HEK293 (cell line): Measurements from ENCODE around the gene CWF19L1.

ENCODE experiments used
- CTCF ChIA-PET: fragments of 350-600 bp; formaldehyde crosslinking; extraction: SDS; loops from one replicate; lab custom pipeline; 2021; ENCODE audit warnings: antibody characterized with exemption; lab: Yijun Ruan, JAX
- POLR2A ChIA-PET: fragments of 300-600 bp; formaldehyde crosslinking; extraction: SDS; loops from one replicate; lab custom pipeline; 2020; ENCODE audit warnings: antibody characterized with exemption, inconsistent platforms; lab: Yijun Ruan, JAX
- H3K27ac ChIP-seq: fragments of 200-500 bp; sonication (Bioruptor generic); 2 replicates; pipeline ENCODE4 v1.5.1; 2014; ENCODE audit warnings: low read depth, low read length, control low read depth, inconsistent platforms; ENCODE audit errors: extremely low read depth
- H3K36me3 ChIP-seq, 2 experiments: fragments of 200-500 bp in 1 of 2; sonication (Bioruptor generic) in 1 of 2; 1 replicate in 1 of 2; 2 replicates in 1 of 2; pipeline ENCODE4 v1.5.1; 2014 to 2017; ENCODE audit warnings: inconsistent platforms in 2 of 2, low read length in 2 of 2; ENCODE audit not compliant: control insufficient read depth in 2 of 2, insufficient read depth in 1 of 2
- H3K4me1 ChIP-seq: fragments of 200-500 bp; sonication (Bioruptor generic); 2 replicates; pipeline ENCODE4 v1.5.1; 2014; ENCODE audit warnings: mild to moderate bottlenecking, low read length, inconsistent platforms; ENCODE audit not compliant: control insufficient read depth, insufficient read depth
- H3K4me3 ChIP-seq: 2 replicates; pipeline ENCODE4 v1.5.1; 2011; ENCODE audit warnings: low read depth, mild to moderate bottlenecking, control low read depth, low read length, moderate library complexity
- H3K9me3 ChIP-seq: fragments of 200-500 bp; sonication (Bioruptor generic); 2 replicates; pipeline ENCODE4 v1.5.1; 2014; ENCODE audit warnings: low read depth, low read length, inconsistent platforms; ENCODE audit not compliant: control insufficient read depth, insufficient read depth
- BCL11B ChIP-seq: fragments of 450-650 bp; formaldehyde crosslinking; IDR thresholded peaks from 2 replicates; pipeline ENCODE4 v1.5.1; 2016; ENCODE audit warnings: low read depth, missing biosample characterization, missing genetic modification characterization
- PRDM1 ChIP-seq: fragments of 450-650 bp; formaldehyde crosslinking; IDR thresholded peaks from 2 replicates; pipeline ENCODE4; 2016; ENCODE audit warnings: missing biosample characterization, missing genetic modification characterization
- SCRT2 ChIP-seq: fragments of 450-650 bp; formaldehyde crosslinking; IDR thresholded peaks from 2 replicates; pipeline ENCODE4 v1.5.1; 2016; ENCODE audit warnings: missing biosample characterization, missing genetic modification characterization
- WT1 ChIP-seq: fragments of 450-650 bp; formaldehyde crosslinking; IDR thresholded peaks from 2 replicates; pipeline ENCODE4 v1.5.1; 2016; ENCODE audit warnings: missing biosample characterization, missing genetic modification characterization
- ZBTB44 ChIP-seq: fragments of 450-650 bp; IDR thresholded peaks from 2 replicates; pipeline ENCODE4 v1.5.1; 2018; ENCODE audit warnings: missing biosample characterization, mild to moderate bottlenecking, missing genetic modification characterization
- ZBTB48 ChIP-seq: fragments of 450-650 bp; formaldehyde crosslinking; IDR thresholded peaks from 2 replicates; pipeline ENCODE4 v1.5.1; 2016; ENCODE audit warnings: missing biosample characterization, missing genetic modification characterization
- ZNF121 ChIP-seq: fragments of 450-650 bp; formaldehyde crosslinking; IDR thresholded peaks from 2 replicates; pipeline ENCODE4 v1.5.1; 2016; ENCODE audit warnings: missing biosample characterization, missing genetic modification characterization
- ZNF169 ChIP-seq: fragments of 450-650 bp; formaldehyde crosslinking; IDR thresholded peaks from 2 replicates; pipeline ENCODE4 v1.5.1; 2016; ENCODE audit warnings: missing biosample characterization, missing genetic modification characterization
- ZNF2 ChIP-seq: fragments of 450-650 bp; formaldehyde crosslinking; IDR thresholded peaks from 2 replicates; pipeline ENCODE4 v1.5.1; 2016; ENCODE audit warnings: missing biosample characterization, missing genetic modification characterization
- ZNF211 ChIP-seq: fragments of 450-650 bp; formaldehyde crosslinking; IDR thresholded peaks from 2 replicates; pipeline ENCODE4 v1.5.1; 2016; ENCODE audit warnings: low read depth, missing biosample characterization, missing genetic modification characterization
- ZNF214 ChIP-seq: fragments of 450-650 bp; formaldehyde crosslinking; IDR thresholded peaks from 2 replicates; pipeline ENCODE4 v1.5.1; 2017; ENCODE audit warnings: missing biosample characterization, mild to moderate bottlenecking, missing genetic modification characterization, borderline replicate concordance
- ZNF302 ChIP-seq: fragments of 450-650 bp; formaldehyde crosslinking; IDR thresholded peaks from 2 replicates; pipeline ENCODE4 v1.5.1; 2016; ENCODE audit warnings: missing biosample characterization, missing genetic modification characterization, low read depth
- ZNF366 ChIP-seq: fragments of 450-650 bp; formaldehyde crosslinking; conservative IDR thresholded peaks from 2 replicates; pipeline ENCODE4 v1.5.1; 2016; ENCODE audit warnings: missing biosample characterization, missing genetic modification characterization
- ZNF501 ChIP-seq: fragments of 450-650 bp; formaldehyde crosslinking; IDR thresholded peaks from 2 replicates; pipeline ENCODE4 v1.5.1; 2016; ENCODE audit warnings: missing biosample characterization, missing genetic modification characterization
- ZNF514 ChIP-seq: fragments of 450-650 bp; formaldehyde crosslinking; IDR thresholded peaks from 2 replicates; pipeline ENCODE4 v1.5.1; 2016; ENCODE audit warnings: missing biosample characterization, missing genetic modification characterization
- ZNF585B ChIP-seq: fragments of 450-650 bp; formaldehyde crosslinking; IDR thresholded peaks from 2 replicates; pipeline ENCODE4 v1.5.1; 2016; ENCODE audit warnings: missing biosample characterization, missing genetic modification characterization
- ZNF645 ChIP-seq: fragments of 450-650 bp; formaldehyde crosslinking; IDR thresholded peaks from 2 replicates; pipeline ENCODE4; 2016; ENCODE audit warnings: missing biosample characterization, missing genetic modification characterization
- ZNF701 ChIP-seq: fragments of 450-650 bp; formaldehyde crosslinking; IDR thresholded peaks from 2 replicates; pipeline ENCODE4 v1.5.1; 2016; ENCODE audit warnings: missing biosample characterization, missing genetic modification characterization
- ZNF843 ChIP-seq: fragments of 450-650 bp; formaldehyde crosslinking; IDR thresholded peaks from 2 replicates; pipeline ENCODE4 v1.5.1; 2016; ENCODE audit warnings: missing biosample characterization, missing genetic modification characterization
- TF ChIP-seq, protein P1 (sequence below): fragments of 450-650 bp; formaldehyde crosslinking; IDR thresholded peaks from 2 replicates; pipeline ENCODE4 v1.5.1; 2017; ENCODE audit warnings: missing biosample characterization, missing genetic modification characterization
- TF ChIP-seq, protein P2 (sequence below): fragments of 450-650 bp; formaldehyde crosslinking; IDR thresholded peaks from 2 replicates; pipeline ENCODE4 v1.5.1; 2016; ENCODE audit warnings: missing biosample characterization, missing genetic modification characterization, low read depth

The CWF19L1 gene

DNA sequence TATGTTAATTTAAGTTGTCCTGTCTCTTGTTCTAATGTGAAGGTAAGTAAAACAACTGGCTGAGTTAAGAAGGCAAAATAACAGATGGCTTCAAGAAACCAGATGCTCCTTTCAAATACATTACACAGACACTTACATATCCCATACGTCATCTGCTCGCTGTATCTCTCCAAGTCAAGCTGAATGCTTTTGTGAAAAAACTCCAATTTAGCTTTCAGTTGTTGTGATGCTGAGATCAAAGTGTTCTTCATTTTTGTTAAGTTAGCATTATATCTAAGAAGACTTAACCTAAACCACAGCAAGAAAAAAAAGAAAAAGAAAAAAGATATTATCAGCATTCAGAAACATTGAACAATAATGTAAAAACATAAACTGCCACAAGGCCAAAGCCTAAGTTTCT, 63.1 kb downstream of the CWF19L1 start:
- ChIA-PET POLR2A (interaction anchor here (0.6 kb wide), 1 partner anchor 12 kb away, joined by 4 read pairs; no protein-coding TSS in a partner anchor), CTCF (interaction anchor here (0.6 to 0.7 kb wide), 2 partner anchors 50 to 159 kb away, joined by 3 read pairs; no protein-coding TSS in a partner anchor)
- Histone ChIP-seq H3K4me1 (no peaks in the 10 kb centered on the region), H3K27ac (no peak overlapping the region), H3K4me3 (no peak overlapping the region), H3K9me3 (no peaks in the 10 kb centered on the region), H3K36me3 (peaks cover 83 to 93% of the 10 kb centered on the region in 2 experiments)
- TF ChIP-seq ZNF645 (tag by site-specific recombination): no peak
- TF ChIP-seq ZBTB48 (tag by site-specific recombination): no peak
- TF ChIP-seq ZBTB44 (tag by site-specific recombination): no peak
- TF ChIP-seq ZNF514 (tag by site-specific recombination): no peak
- TF ChIP-seq ZNF2 (tag by site-specific recombination): no peak
- no peak for TF ChIP-seq ZNF211 (tag by site-specific recombination)
- no peak for TF ChIP-seq ZNF366 (tag by site-specific recombination)
- TF ChIP-seq, protein P1, sequence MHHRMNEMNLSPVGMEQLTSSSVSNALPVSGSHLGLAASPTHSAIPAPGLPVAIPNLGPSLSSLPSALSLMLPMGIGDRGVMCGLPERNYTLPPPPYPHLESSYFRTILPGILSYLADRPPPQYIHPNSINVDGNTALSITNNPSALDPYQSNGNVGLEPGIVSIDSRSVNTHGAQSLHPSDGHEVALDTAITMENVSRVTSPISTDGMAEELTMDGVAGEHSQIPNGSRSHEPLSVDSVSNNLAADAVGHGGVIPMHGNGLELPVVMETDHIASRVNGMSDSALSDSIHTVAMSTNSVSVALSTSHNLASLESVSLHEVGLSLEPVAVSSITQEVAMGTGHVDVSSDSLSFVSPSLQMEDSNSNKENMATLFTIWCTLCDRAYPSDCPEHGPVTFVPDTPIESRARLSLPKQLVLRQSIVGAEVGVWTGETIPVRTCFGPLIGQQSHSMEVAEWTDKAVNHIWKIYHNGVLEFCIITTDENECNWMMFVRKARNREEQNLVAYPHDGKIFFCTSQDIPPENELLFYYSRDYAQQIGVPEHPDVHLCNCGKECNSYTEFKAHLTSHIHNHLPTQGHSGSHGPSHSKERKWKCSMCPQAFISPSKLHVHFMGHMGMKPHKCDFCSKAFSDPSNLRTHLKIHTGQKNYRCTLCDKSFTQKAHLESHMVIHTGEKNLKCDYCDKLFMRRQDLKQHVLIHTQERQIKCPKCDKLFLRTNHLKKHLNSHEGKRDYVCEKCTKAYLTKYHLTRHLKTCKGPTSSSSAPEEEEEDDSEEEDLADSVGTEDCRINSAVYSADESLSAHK (tag by site-specific recombination): no peak
- no peak for TF ChIP-seq PRDM1 (tag by site-specific recombination)
- TF ChIP-seq ZNF843 (tag by site-specific recombination): no peak
- no peak for TF ChIP-seq BCL11B (tag by site-specific recombination)
- no peak for TF ChIP-seq WT1 (tag by site-specific recombination)
- TF ChIP-seq SCRT2 (tag by site-specific recombination): no peak
- no peak for TF ChIP-seq ZNF302 (tag by site-specific recombination)
- TF ChIP-seq ZNF169: no peak
- TF ChIP-seq ZNF701: no peak
- TF ChIP-seq ZNF501 (tag by site-specific recombination): no peak
- no peak for TF ChIP-seq ZNF585B (tag by site-specific recombination)
- TF ChIP-seq, protein P2, sequence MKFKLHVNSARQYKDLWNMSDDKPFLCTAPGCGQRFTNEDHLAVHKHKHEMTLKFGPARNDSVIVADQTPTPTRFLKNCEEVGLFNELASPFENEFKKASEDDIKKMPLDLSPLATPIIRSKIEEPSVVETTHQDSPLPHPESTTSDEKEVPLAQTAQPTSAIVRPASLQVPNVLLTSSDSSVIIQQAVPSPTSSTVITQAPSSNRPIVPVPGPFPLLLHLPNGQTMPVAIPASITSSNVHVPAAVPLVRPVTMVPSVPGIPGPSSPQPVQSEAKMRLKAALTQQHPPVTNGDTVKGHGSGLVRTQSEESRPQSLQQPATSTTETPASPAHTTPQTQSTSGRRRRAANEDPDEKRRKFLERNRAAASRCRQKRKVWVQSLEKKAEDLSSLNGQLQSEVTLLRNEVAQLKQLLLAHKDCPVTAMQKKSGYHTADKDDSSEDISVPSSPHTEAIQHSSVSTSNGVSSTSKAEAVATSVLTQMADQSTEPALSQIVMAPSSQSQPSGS (tag by site-specific recombination): no peak

DNA sequence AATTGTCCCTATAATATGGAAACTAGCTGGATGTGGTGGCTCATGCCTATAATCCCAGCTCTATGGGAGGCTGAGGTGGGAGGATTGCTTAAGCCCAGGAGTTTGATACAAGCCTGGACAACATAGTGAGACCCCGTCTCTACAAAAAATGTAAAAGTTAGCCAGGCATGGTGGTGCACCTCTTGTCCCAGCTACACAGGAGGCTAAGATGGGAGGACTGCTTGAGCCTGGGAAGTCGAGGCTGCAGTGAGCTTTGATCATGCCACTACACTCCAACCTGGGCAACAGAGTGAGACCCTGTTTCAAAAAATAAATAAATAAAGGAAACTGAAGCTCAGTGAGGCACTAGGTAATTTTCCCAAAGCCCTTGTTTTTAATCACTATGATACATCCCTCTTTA, 65.9 kb downstream of the CWF19L1 start:
- Histone ChIP-seq H3K27ac (no peak overlapping the region), H3K4me1 (no peaks in the 10 kb centered on the region), H3K4me3 (no peak overlapping the region), H3K9me3 (no peaks in the 10 kb centered on the region)
- POLR2A ChIA-PET: no interaction called here
- CTCF ChIA-PET: no interaction called here
- no peak for TF ChIP-seq ZNF214 (tag by site-specific recombination)
- TF ChIP-seq ZNF121: peak; percentile 85
- TF ChIP-seq, all 188 proteins: peak for 1
- peaks cover 72 to 95% of the 10 kb centered on the region in 2 experiments for H3K36me3 ChIP-seq
